ENCODE results near the gene GLMN.

GRCh38 chr1:92276082-92276481 lies 22.7 kb downstream of the GLMN start:
- TF ChIP-seq CTCF (IDR thresholded peaks at IDR 0.05) (no peak), POLR2A (IDR thresholded peaks at IDR 0.05) (no peak)
